GM20000 (cell line): ENCODE results near the gene CDK3.

Experiments used
- DNase-seq: peaks from one replicate; pipeline ENCODE4 v3.0.0; 2012; ENCODE audit warnings: low spot score
- CTCF ChIP-seq: IDR thresholded peaks from 2 replicates; pipeline ENCODE4 v1.5.1; 2012; ENCODE audit warnings: mild to moderate bottlenecking, control low read depth; ENCODE audit errors: extremely low read depth, missing control alignments

The CDK3 gene

DNA sequence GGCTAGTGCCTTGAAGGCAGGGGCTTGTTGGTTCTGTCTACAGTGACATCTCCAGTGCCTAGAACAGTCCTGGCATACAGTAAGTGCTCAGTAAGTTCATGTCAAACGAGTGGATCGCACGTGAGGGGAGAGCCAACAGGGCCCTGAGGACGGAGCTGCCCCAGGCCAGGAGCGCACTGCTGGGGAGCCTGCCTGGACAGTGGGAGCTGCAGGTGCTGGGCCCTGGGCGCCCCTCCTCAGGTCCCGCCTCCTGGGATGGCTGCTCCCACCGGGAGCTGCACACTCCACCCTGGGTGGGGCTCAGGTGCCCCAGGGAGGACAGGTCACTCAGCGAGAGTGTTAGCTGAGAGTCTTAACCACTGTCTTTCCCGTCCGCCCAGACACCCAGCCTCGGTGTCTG, 24.6 kb downstream of the CDK3 start:
- DNase-seq = no peak
- TF ChIP-seq CTCF = no peak

DNA sequence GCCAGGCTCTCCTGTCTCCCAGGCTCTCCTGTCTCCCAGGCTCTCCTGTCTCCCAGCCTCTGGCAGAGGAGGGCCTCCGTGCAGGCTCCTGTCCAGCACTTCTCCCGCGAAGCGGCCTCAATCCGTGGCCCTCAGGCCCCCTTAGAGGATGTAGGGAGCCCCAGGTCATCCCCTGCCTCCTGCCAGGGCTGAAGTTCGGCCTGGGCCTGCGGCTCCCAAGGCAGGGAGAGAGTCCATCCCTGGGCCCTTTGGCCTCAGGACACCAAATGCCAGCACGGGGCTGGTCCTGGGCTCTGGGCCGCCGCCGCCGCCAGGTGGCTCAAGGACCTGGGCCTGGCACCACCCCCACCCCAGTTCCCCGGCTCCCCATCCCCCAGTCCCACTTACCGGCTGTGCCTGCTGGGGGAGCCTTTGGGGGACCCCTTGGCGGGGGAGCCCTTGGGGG, 26.1 kb downstream of the CDK3 start:
- TF ChIP-seq CTCF = no peak
- DNase-seq = no peak

DNA sequence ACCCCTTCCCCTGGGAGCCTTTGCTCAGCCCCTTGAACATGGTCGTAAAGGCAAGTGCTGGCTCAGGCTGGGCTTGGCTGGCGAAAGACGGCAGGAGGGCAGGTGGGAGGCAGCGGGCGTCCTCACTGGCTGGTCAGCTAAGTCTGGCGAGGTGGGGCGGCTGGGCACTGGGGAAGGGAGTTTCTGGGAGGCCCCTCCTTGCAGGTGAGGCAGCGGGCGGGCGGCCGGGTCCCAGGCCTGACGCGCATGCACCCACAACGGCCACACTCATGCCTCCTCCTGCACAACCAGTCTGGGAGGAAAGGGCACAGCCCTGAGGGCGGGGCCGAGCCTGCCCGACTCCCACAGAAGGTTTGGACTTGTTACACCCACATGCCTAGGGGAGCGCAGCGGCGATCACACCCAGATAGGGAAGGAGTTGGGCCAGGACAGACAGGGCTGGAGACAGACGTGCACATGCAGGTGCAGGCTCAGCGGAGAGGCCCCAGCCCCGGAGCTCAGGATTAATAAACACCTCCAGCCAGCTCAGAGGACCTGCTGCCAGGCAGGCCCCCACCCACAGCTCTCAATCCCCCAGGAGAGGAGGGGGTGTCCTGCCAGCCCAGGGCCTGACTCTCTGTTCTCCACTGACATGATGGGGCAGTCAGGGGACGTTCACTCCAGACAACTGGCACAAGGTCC, 26.6 kb downstream of the CDK3 start, which contains the start of gene EVPL:
Gene EVPL, minus strand, starts transcription at position 148 of the 681 bp plus-strand sequence. Its CDS starts 108 bp downstream, at position 40.
- DNase-seq = no peak
- TF ChIP-seq CTCF = no peak

DNA sequence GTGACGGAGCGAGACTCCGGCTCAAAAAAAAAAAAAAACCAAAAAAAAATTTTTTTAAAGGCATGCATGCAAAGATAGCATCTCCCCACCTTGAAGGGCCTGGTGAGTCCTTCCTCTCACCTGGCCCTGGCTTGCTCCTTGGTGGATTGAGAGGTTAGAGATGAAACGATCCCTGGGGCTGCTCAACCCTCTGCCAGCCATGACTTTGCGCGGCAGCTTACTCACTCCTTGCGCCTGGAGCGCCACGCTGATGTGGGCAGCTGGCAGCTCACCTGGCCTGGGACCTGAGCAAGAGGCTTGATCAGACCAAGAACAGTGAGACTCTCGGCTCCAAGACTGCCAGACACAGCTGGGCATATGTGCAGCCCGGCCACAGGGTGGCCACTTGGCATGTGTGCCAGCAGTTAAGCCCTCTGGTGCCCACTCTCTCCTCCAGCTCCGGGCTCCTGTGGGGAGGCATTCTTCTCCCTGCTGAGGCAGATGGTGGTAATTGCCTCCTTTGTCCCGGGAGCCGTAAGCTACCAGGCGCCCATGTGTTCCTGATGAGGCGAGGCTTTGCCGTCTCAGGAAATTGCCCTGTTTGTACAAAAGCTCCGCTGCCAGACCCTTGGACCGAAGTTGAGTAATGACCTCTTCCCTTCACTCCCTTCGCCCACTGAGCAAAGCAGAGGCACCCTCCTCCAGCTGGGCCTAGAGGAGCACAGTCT, 31.6 kb downstream of the CDK3 start:
- no peak for TF ChIP-seq CTCF
- DNase-seq = no peak

- DNase-seq = no peak
These were observed 32.1 kb downstream of the CDK3 start for GRCh38 chr17:76032780-76033108.

GRCh38 chr17:76033139-76033538, 32.5 kb downstream of the CDK3 start:
- TF ChIP-seq CTCF = no peak
- no peak for DNase-seq

More at GRCh38 chr17:76032780-76033108, 32.1 kb downstream of the CDK3 start:
- no peak for TF ChIP-seq CTCF
